Measurements from ENCODE around the gene KLRK1. TPM values are rescaled to one million over a fixed set of nuclear protein-coding genes. Genes with fewer than 3 reads are reported as not detected.

KLRK1 gene
- total RNA-seq, 1 experiment from 2014 or later, result not detected

- intact Hi-C loops (cut with micrococcal nuclease; ENCODE audit: unreplicated experiment), result no loop called here
- H3K4me1 Mint-ChIP-seq (ENCODE audit: low read depth, unreplicated experiment), result no peaks in the 10 kb centered on the region
These were observed 19.6 kb upstream of the KLRK1 start, which contains the start of gene KLRC4 for GRCh38 chr12:10409392-10409791. Gene KLRC4 (minus strand): TSS chr12:10409757. CDS start chr12:10409575, 182 bp downstream.

DNA sequence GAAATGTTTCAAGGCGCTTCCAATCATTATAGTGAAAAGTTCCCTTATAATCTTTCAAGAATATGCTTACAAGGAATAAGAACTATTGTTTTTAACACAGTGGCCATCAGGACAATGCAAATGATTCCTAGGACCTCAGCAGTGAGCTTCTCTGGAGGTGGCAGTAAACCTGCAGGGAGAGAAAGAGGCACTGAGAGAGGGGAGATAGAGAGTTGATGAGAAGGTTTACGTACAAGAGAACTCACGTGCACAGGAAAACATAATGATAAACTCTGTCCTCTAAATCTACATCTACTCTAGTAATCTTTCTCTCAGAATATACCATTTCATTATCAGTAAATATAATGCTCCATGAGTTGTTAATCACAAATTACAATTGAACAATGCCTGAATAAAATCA lies 19.0 kb upstream of the KLRK1 start:
- H3K27me3 Mint-ChIP-seq (ENCODE audit: unreplicated experiment), result no peaks in the 10 kb centered on the region
- DNase-seq, result no peak
- no peaks in the 10 kb centered on the region for H3K9me3 Mint-ChIP-seq (ENCODE audit: low read depth, unreplicated experiment)
- TF ChIP-seq CTCF (IDR thresholded peaks at IDR 0.05; ENCODE audit: unreplicated experiment), result no peak
- H3K36me3 Mint-ChIP-seq (ENCODE audit: insufficient read depth, unreplicated experiment), result no peaks in the 10 kb centered on the region
- H3K4me3 Mint-ChIP-seq (ENCODE audit: low read depth, unreplicated experiment), result no peak overlapping the region
- H3K4me1 Mint-ChIP-seq (ENCODE audit: low read depth, unreplicated experiment), result no peaks in the 10 kb centered on the region
- H3K27ac Mint-ChIP-seq (ENCODE audit: unreplicated experiment), result no peak overlapping the region
- intact Hi-C loops (cut with micrococcal nuclease; ENCODE audit: unreplicated experiment), result no loop called here
- CTCF ChIA-PET, result no interaction called here
- BruUV-seq (replicated peaks), result no TSS peak

More at GRCh38 chr12:10409392-10409791, 19.6 kb upstream of the KLRK1 start, which contains the start of gene KLRC4:
- Mint-ChIP-seq H3K27ac (ENCODE audit: unreplicated experiment) (no peak within 1 kb of the TSS), H3K9me3 (ENCODE audit: low read depth, unreplicated experiment) (no peaks in the 10 kb centered on the region), H3K36me3 (ENCODE audit: insufficient read depth, unreplicated experiment) (no peaks in the 10 kb centered on the region), H3K4me3 (ENCODE audit: low read depth, unreplicated experiment) (no peak within 1 kb of the TSS), H3K27me3 (ENCODE audit: unreplicated experiment) (no peaks in the 10 kb centered on the region)
- DNase-seq, result no peak
- CTCF ChIA-PET, result no interaction called here
- BruUV-seq (replicated peaks), result no TSS peak
- no peak for TF ChIP-seq CTCF (IDR thresholded peaks at IDR 0.05; ENCODE audit: unreplicated experiment)

- Mint-ChIP-seq H3K27me3 (ENCODE audit: unreplicated experiment) (no peaks in the 10 kb centered on the region), H3K4me3 (ENCODE audit: low read depth, unreplicated experiment) (no peak overlapping the region), H3K4me1 (ENCODE audit: low read depth, unreplicated experiment) (no peaks in the 10 kb centered on the region), H3K27ac (ENCODE audit: unreplicated experiment) (no peak overlapping the region), H3K36me3 (ENCODE audit: insufficient read depth, unreplicated experiment) (no peaks in the 10 kb centered on the region), H3K9me3 (ENCODE audit: low read depth, unreplicated experiment) (no peaks in the 10 kb centered on the region)
- BruUV-seq (replicated peaks), result no TSS peak
- DNase-seq, result no peak
- intact Hi-C loops (cut with micrococcal nuclease; ENCODE audit: unreplicated experiment), result no loop called here
- no peak for TF ChIP-seq CTCF (IDR thresholded peaks at IDR 0.05; ENCODE audit: unreplicated experiment)
- CTCF ChIA-PET, result no interaction called here
These were observed 16.9 kb upstream of the KLRK1 start for GRCh38 chr12:10406725-10407124.

DNA sequence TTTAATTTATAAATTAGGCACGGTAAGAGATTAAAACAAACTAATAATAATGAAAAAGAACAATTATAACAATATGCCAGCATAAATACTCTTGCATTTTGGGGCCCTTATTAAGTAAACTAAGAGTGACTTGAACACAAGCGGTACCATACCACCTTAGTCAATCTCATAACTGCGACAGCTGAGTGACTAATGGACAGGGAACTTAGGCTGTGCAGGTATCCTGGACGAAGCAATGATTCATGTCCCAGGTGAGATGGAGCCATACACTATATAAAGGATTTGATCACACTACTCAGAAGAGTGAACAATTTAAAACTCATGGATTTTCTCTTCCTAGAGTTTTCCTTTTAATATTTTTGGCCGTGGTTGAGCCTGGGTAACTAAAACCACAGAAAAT lies 15.5 kb upstream of the KLRK1 start:
- TF ChIP-seq CTCF (IDR thresholded peaks at IDR 0.05; ENCODE audit: unreplicated experiment), result no peak
- no TSS peak for BruUV-seq (replicated peaks)
- H3K36me3 Mint-ChIP-seq (ENCODE audit: insufficient read depth, unreplicated experiment), result no peaks in the 10 kb centered on the region
- intact Hi-C loops (cut with micrococcal nuclease; ENCODE audit: unreplicated experiment), result no loop called here
- no peaks in the 10 kb centered on the region for H3K9me3 Mint-ChIP-seq (ENCODE audit: low read depth, unreplicated experiment)
- H3K27me3 Mint-ChIP-seq (ENCODE audit: unreplicated experiment), result no peaks in the 10 kb centered on the region
- H3K4me3 Mint-ChIP-seq (ENCODE audit: low read depth, unreplicated experiment), result no peak overlapping the region
- no peaks in the 10 kb centered on the region for H3K4me1 Mint-ChIP-seq (ENCODE audit: low read depth, unreplicated experiment)
- no peak for DNase-seq
- H3K27ac Mint-ChIP-seq (ENCODE audit: unreplicated experiment), result no peak overlapping the region
- CTCF ChIA-PET, result no interaction called here
